IPS-18a (cell line): ENCODE results near the gene MRPS18B.

ENCODE experiments used
- H3K27ac ChIP-seq: one replicate; pipeline ENCODE4 v1.5.1; 2013; ENCODE audit warnings: low read length
- H3K27me3 ChIP-seq: one replicate; pipeline ENCODE4 v1.6.1; 2013; ENCODE audit warnings: mild to moderate bottlenecking, low read length; ENCODE audit not compliant: control insufficient read depth, insufficient read depth
- H3K36me3 ChIP-seq: one replicate; pipeline ENCODE4 v1.6.1; 2013; ENCODE audit warnings: low read depth, low read length; ENCODE audit not compliant: control insufficient read depth
- H3K4me1 ChIP-seq: one replicate; pipeline ENCODE4 v1.6.1; 2013; ENCODE audit warnings: low read depth, low read length; ENCODE audit not compliant: control insufficient read depth
- H3K4me3 ChIP-seq: one replicate; pipeline ENCODE4 v1.5.1; 2013; ENCODE audit warnings: low read length
- H3K9ac ChIP-seq: one replicate; pipeline ENCODE4 v1.6.1; 2013; ENCODE audit warnings: mild to moderate bottlenecking, low read length, moderate library complexity
- H3K9me3 ChIP-seq: one replicate; pipeline ENCODE4 v1.6.1; 2013; ENCODE audit warnings: low read depth, low read length; ENCODE audit not compliant: control insufficient read depth

MRPS18B gene

GRCh38 chr6:30672445-30673253 is 55.0 kb downstream of the MRPS18B start, which contains the start of gene DHX16:
Gene DHX16, minus strand, starts transcription at chr6:30673006. Its CDS starts 165 bp downstream, at chr6:30672841.
- peak within 1 kb of the TSS; percentile 78 for H3K9ac ChIP-seq
- no peaks in the 10 kb centered on the region for H3K4me1 ChIP-seq
- no peaks in the 10 kb centered on the region for H3K9me3 ChIP-seq
- H3K27me3 ChIP-seq = no peaks in the 10 kb centered on the region
- peaks cover 26% of the 10 kb centered on the region for H3K36me3 ChIP-seq
- peak within 1 kb of the TSS; percentile 31 for H3K27ac ChIP-seq
- peak within 1 kb of the TSS; percentile 98 for H3K4me3 ChIP-seq
